ENCODE measurements around the gene HSD17B3.
"Not testable (repeated sequence)": the region's sequence is repeated elsewhere in the genome, so short reads cannot be mapped to it uniquely, and the experiment has no call there.

The HSD17B3 gene

GRCh38 chr9:96199006-96199405 lies 103.0 kb downstream of the HSD17B3 start:
- no peak for TF ChIP-seq CTCF (IDR thresholded peaks at IDR 0.05; ENCODE audit: insufficient read depth, missing control alignments)
- no peak for DNase-seq (ENCODE audit: insufficient read length, low spot score)
- FAIRE-seq = no peak

- no peak for FAIRE-seq
- TF ChIP-seq CTCF (IDR thresholded peaks at IDR 0.05; ENCODE audit: insufficient read depth, missing control alignments) = no peak
- DNase-seq (ENCODE audit: insufficient read length, low spot score) = no peak
Measured at GRCh38 chr9:96195541-96195940, 106.4 kb downstream of the HSD17B3 start.

DNA sequence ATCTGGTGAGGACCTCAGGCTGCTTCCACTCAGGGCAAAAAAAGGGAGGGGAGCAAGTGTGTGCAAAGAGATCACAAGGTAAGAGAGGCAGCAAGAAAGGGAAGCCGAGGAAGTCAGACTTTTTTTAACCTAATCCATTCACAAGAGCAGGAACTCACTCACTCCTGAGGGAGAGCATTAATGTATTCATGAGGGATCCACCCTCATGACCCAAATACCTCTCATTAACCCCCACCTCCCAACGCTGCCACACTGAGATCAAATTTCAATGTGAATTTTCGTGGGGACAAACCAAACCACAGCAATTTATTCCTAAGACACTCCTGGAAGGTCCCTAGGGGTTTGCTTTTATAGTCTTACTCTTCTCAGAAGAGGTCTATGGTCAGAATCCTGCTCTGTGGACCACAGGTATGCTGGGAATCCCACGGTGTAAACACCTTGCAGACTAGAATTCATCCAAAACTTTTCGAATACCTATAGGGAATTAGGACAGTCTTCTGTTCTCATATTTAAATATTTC lies 108.7 kb downstream of the HSD17B3 start:
- FAIRE-seq = no peak
- no peak for TF ChIP-seq CTCF (IDR thresholded peaks at IDR 0.05; ENCODE audit: insufficient read depth, missing control alignments)

GRCh38 chr9:96192710-96193109 lies 109.3 kb downstream of the HSD17B3 start:
- FAIRE-seq (no peak), DNase-seq (ENCODE audit: insufficient read length, low spot score) (no peak)
- no peak for TF ChIP-seq CTCF (IDR thresholded peaks at IDR 0.05; ENCODE audit: insufficient read depth, missing control alignments)

More for the DNA sequence above, 108.7 kb downstream of the HSD17B3 start:
- DNase-seq (ENCODE audit: insufficient read length, low spot score) = no peak

- no peak for FAIRE-seq
- TF ChIP-seq CTCF (IDR thresholded peaks at IDR 0.05; ENCODE audit: insufficient read depth, missing control alignments) = no peak
Measured at GRCh38 chr9:96189995-96190394, 112.0 kb downstream of the HSD17B3 start.

GRCh38 chr9:96189581-96189980 lies 112.4 kb downstream of the HSD17B3 start:
- not testable (repeated sequence) for FAIRE-seq; DNase-seq (ENCODE audit: insufficient read length, low spot score)

More at GRCh38 chr9:96189995-96190394, 112.0 kb downstream of the HSD17B3 start:
- no peak for DNase-seq (ENCODE audit: insufficient read length, low spot score)

DNA sequence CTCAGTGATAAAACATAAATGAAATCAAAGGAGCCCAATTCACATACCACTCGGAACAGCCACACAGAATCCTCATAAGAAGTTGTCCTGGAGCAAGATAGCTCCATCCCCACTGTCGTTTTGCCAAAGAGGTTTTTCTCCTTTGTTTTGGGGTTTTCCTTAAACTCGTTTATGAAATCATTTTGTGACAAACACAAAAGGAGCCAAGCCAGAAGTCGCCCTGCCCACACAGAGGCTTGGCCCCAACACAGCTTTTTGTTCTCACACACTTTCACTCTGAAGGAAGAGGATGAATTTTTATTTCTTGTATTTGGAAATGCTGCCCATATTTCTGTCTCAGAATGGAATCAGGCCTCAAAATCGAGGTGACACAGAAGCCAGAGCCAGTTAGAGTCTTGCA lies 113.4 kb downstream of the HSD17B3 start:
- no peak for FAIRE-seq
- TF ChIP-seq CTCF (IDR thresholded peaks at IDR 0.05; ENCODE audit: insufficient read depth, missing control alignments) = no peak

DNA sequence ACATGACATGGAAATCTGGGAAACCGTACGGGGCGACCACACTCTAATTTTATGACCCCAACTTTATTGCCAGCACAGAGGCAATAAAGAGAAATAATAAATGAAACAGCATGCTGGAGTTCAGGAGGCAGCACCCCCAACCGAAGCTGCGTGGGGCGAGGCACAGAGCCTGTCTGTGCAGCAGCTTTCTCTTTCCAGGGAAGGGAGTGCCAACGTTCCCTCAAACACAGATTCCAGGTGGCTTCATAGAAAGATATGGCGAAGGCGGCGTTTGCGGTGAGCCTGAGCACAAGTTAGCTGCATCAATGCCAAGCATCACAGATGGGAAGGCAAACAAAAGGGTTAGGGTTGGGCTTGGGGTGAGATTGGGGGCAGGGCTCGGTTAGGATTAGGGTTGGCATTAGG lies 114.8 kb downstream of the HSD17B3 start:
- FAIRE-seq (no peak), DNase-seq (ENCODE audit: insufficient read length, low spot score) (no peak)
- TF ChIP-seq CTCF (IDR thresholded peaks at IDR 0.05; ENCODE audit: insufficient read depth, missing control alignments) = no peak

More for the DNA sequence above, 113.4 kb downstream of the HSD17B3 start:
- no peak for DNase-seq (ENCODE audit: insufficient read length, low spot score)
